PC-9 (cell line): Measurements from ENCODE around the gene CNGB1.

Source experiments
- EZH2 ChIP-seq: fragments of 200-600 bp; sonication (generic); IDR thresholded peaks from 2 replicates; pipeline ENCODE4 v1.8.0; 2017; ENCODE audit warnings: antibody characterized with exemption, low read depth
- TF ChIP-seq, protein P1 (sequence below): fragments of 200-600 bp; sonication (generic); conservative IDR thresholded peaks from 2 replicates; pipeline ENCODE4 v1.6.1; 2017; ENCODE audit warnings: mixed run types, antibody characterized with exemption, mild to moderate bottlenecking, moderate library complexity

DNA sequence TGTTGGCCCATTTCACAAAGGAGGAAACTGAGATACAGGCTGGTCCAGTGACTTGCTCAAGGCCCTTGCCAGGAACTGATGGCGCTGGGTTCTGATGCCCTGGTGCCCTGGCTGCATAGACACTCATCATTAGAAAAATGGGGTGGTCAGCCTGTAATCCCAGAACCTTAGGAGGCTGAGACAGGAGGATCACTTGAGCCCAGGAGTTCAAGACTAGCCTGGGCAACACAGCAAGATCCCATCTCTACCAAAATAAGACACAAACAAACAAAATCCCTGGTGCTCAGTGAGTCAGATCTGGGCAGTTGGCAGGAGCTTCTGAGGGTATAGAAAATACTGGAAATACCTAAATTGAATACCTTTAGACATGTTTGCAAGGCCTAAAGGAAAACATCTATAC lies 127.5 kb downstream of the CNGB1 start:
- TF ChIP-seq EZH2 = no peak
- TF ChIP-seq, protein P1, sequence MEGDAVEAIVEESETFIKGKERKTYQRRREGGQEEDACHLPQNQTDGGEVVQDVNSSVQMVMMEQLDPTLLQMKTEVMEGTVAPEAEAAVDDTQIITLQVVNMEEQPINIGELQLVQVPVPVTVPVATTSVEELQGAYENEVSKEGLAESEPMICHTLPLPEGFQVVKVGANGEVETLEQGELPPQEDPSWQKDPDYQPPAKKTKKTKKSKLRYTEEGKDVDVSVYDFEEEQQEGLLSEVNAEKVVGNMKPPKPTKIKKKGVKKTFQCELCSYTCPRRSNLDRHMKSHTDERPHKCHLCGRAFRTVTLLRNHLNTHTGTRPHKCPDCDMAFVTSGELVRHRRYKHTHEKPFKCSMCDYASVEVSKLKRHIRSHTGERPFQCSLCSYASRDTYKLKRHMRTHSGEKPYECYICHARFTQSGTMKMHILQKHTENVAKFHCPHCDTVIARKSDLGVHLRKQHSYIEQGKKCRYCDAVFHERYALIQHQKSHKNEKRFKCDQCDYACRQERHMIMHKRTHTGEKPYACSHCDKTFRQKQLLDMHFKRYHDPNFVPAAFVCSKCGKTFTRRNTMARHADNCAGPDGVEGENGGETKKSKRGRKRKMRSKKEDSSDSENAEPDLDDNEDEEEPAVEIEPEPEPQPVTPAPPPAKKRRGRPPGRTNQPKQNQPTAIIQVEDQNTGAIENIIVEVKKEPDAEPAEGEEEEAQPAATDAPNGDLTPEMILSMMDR = no peak
